Measurements from ENCODE around the gene CLOCK. TPM values are rescaled to one million over a fixed set of nuclear protein-coding genes. Genes with fewer than 3 reads are reported as not detected.

The CLOCK gene
- total and polyA plus RNA-seq, 9 of the 15 experiments (the other 6 are each of a cell fraction or from before 2014, with no cell fraction given) = 3.7 to 14.4 (median 9.4) TPM

DNA sequence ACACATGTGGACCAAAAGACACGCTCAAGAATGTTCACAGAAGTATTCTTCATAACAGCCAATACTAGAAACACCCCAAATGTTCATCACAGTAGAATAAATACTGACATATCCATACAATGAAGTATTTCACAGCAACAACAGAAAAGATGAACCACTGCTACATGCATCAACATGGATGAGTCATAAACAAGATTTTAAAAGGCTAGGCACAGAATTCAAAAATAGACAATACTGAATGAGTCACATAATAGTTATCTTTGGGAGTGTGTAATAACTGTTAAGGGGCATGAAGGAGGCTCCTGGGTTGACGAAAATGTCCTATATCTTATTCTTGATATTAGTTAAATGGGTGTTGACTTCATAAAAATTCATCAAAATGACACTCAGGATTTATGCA lies 43.5 kb downstream of the CLOCK start (continued):
- TF ChIP-seq NFE2L1 (tag; IDR thresholded peaks at IDR 0.05; ENCODE audit: borderline replicate concordance, low read depth) (no peak), JUND (IDR thresholded peaks at IDR 0.05; ENCODE audit: borderline replicate concordance, low read depth, low read length) (peak; percentile 82), JUND (tag; IDR thresholded peaks at IDR 0.05; ENCODE audit: borderline replicate concordance, low read depth, low read length) (peak; percentile 88), BCL6 (CRISPR knock-in tag; IDR thresholded peaks at IDR 0.05) (no peak), HMG20B (CRISPR knock-in tag; IDR thresholded peaks at IDR 0.05) (no peak), JUN (IDR thresholded peaks at IDR 0.05; ENCODE audit: borderline replicate concordance, low read depth, low read length) (peak; percentile 63; the same call in 1 of the 2 replicates), JUN (CRISPR knock-in tag; IDR thresholded peaks at IDR 0.05; ENCODE audit: borderline replicate concordance) (no peak), ILF3 (IDR thresholded peaks at IDR 0.05; ENCODE audit: borderline replicate concordance) (no peak), FOSL1 (tag; conservative IDR thresholded peaks at IDR 0.05) (peak; percentile 90), JUNB (CRISPR knock-in tag; conservative IDR thresholded peaks at IDR 0.05) (peak; percentile 56; the same call in 1 of the 2 replicates), ZNF263 (CRISPR knock-in tag; IDR thresholded peaks at IDR 0.05; ENCODE audit: borderline replicate concordance) (no peak), TAF7 (tag; IDR thresholded peaks at IDR 0.05) (no peak), PYGO2 (tag; IDR thresholded peaks at IDR 0.05) (no peak), ARID1B (IDR thresholded peaks at IDR 0.05) (peak; percentile 58)

Measured in K562 (cell line).